GM23338 (cell line): ENCODE measurements around the gene CTNNA3.

Experiments
- CREB1 ChIP-seq: fragments of 250-450 bp; sonication (Bioruptor Pico); IDR thresholded peaks from 2 replicates; pipeline ENCODE4 v1.5.0; 2020; ENCODE audit warnings: low read depth, mild to moderate bottlenecking, moderate library complexity
- EZH2 ChIP-seq: fragments of 200-600 bp; sonication (generic); IDR thresholded peaks from one replicate; pipeline ENCODE4 v1.8.0; 2017; ENCODE audit warnings: antibody characterized with exemption, mild to moderate bottlenecking, low read depth; ENCODE audit not compliant: unreplicated experiment
- EZH2phosphoT487 ChIP-seq: fragments of 200-600 bp; sonication (generic); IDR thresholded peaks from one replicate; pipeline ENCODE4 v1.8.1; 2018; ENCODE audit warnings: antibody characterized with exemption; ENCODE audit not compliant: unreplicated experiment
- JUNB ChIP-seq: IDR thresholded peaks from one replicate; pipeline ENCODE4 v1.6.1; 2016; ENCODE audit warnings: antibody characterized with exemption; ENCODE audit not compliant: unreplicated experiment
- NANOG ChIP-seq: IDR thresholded peaks from 2 replicates; pipeline ENCODE4 v1.6.1; 2016; ENCODE audit warnings: antibody characterized with exemption, borderline replicate concordance
- POLR2AphosphoS5 ChIP-seq: IDR thresholded peaks from 2 replicates; pipeline ENCODE4 v1.6.1; 2016; ENCODE audit warnings: antibody characterized with exemption, low read depth
- TF ChIP-seq, protein P1 (sequence below), 2 experiments: fragments of 200-600 bp in 1 of 2; sonication (generic) in 1 of 2; conservative IDR thresholded peaks; 2 replicates each; pipeline versions ENCODE4 v1.5.1 to v1.6.1; 2016 to 2017; ENCODE audit warnings: antibody characterized with exemption in 2 of 2, low read depth in 2 of 2, mild to moderate bottlenecking in 2 of 2, moderate library complexity in 1 of 2
- TF ChIP-seq, protein P2 (sequence below): IDR thresholded peaks from one replicate; pipeline ENCODE4 v1.6.1; 2018; ENCODE audit warnings: antibody characterized with exemption; ENCODE audit not compliant: unreplicated experiment

DNA sequence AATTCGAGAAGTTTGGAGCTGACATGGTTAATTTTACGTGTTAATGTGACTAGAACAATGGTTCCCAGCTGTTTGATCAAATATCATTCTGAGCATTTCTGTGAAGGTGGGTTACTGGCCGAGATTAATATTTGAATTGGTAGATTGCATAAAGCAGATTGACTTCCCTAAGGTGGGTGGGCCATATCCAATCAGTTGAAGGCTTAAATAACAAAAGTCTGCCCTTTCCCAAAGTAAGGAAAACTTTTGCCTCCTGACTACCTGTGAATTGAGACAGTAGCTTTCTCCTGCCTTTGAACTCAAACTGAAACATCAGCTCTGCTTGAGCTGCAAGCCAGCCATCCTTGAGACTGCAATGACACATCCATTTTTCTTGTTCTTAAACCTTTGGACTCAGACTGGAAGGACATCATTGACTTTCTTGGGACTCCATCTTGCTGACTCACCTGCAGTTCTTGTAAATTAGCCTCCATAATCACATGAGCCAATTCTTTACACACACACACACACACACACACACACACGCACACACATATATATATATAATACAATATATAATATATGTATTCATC lies 833.2 kb downstream of the CTNNA3 start:
- TF ChIP-seq, protein P1, sequence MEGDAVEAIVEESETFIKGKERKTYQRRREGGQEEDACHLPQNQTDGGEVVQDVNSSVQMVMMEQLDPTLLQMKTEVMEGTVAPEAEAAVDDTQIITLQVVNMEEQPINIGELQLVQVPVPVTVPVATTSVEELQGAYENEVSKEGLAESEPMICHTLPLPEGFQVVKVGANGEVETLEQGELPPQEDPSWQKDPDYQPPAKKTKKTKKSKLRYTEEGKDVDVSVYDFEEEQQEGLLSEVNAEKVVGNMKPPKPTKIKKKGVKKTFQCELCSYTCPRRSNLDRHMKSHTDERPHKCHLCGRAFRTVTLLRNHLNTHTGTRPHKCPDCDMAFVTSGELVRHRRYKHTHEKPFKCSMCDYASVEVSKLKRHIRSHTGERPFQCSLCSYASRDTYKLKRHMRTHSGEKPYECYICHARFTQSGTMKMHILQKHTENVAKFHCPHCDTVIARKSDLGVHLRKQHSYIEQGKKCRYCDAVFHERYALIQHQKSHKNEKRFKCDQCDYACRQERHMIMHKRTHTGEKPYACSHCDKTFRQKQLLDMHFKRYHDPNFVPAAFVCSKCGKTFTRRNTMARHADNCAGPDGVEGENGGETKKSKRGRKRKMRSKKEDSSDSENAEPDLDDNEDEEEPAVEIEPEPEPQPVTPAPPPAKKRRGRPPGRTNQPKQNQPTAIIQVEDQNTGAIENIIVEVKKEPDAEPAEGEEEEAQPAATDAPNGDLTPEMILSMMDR (conservative IDR thresholded peaks at IDR 0.05; ENCODE audit: low read depth in 2 of 2): no peak
- TF ChIP-seq EZH2 (no peak), POLR2AphosphoS5 (no peak), EZH2phosphoT487 (no peak), CREB1 (CRISPR knock-in tag) (no peak), JUNB (no peak), NANOG (no peak)
- TF ChIP-seq, protein P2, sequence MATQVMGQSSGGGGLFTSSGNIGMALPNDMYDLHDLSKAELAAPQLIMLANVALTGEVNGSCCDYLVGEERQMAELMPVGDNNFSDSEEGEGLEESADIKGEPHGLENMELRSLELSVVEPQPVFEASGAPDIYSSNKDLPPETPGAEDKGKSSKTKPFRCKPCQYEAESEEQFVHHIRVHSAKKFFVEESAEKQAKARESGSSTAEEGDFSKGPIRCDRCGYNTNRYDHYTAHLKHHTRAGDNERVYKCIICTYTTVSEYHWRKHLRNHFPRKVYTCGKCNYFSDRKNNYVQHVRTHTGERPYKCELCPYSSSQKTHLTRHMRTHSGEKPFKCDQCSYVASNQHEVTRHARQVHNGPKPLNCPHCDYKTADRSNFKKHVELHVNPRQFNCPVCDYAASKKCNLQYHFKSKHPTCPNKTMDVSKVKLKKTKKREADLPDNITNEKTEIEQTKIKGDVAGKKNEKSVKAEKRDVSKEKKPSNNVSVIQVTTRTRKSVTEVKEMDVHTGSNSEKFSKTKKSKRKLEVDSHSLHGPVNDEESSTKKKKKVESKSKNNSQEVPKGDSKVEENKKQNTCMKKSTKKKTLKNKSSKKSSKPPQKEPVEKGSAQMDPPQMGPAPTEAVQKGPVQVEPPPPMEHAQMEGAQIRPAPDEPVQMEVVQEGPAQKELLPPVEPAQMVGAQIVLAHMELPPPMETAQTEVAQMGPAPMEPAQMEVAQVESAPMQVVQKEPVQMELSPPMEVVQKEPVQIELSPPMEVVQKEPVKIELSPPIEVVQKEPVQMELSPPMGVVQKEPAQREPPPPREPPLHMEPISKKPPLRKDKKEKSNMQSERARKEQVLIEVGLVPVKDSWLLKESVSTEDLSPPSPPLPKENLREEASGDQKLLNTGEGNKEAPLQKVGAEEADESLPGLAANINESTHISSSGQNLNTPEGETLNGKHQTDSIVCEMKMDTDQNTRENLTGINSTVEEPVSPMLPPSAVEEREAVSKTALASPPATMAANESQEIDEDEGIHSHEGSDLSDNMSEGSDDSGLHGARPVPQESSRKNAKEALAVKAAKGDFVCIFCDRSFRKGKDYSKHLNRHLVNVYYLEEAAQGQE: no peak
